Glutamatergic neuron (in vitro differentiated cells): Measurements from ENCODE around the gene MLC1. TPM values are rescaled to one million over a fixed set of nuclear protein-coding genes. Genes with fewer than 3 reads are reported as not detected.

Experiments used
- DNase-seq: peaks from one replicate; pipeline ENCODE4 v3.0.0; 2022
- H3K27ac Mint-ChIP-seq: one replicate; pipeline ENCODE4 v1.8.0; 2020; ENCODE audit warnings: mild to moderate bottlenecking, mixed read lengths, inconsistent platforms; ENCODE audit not compliant: unreplicated experiment
- H3K27me3 Mint-ChIP-seq: one replicate; pipeline ENCODE4 v1.8.0; 2020; ENCODE audit warnings: mild to moderate bottlenecking, moderate library complexity, mixed read lengths, inconsistent platforms; ENCODE audit not compliant: unreplicated experiment
- H3K36me3 Mint-ChIP-seq: one replicate; pipeline ENCODE4 v1.8.0; 2020; ENCODE audit warnings: mild to moderate bottlenecking, mixed read lengths, inconsistent platforms; ENCODE audit not compliant: unreplicated experiment
- H3K4me1 Mint-ChIP-seq: one replicate; pipeline ENCODE4 v1.8.0; 2020; ENCODE audit warnings: mild to moderate bottlenecking, low read depth, mixed read lengths, inconsistent platforms; ENCODE audit not compliant: unreplicated experiment
- H3K4me3 Mint-ChIP-seq: one replicate; pipeline ENCODE4 v1.8.0; 2020; ENCODE audit warnings: mild to moderate bottlenecking, mixed read lengths, inconsistent platforms; ENCODE audit not compliant: unreplicated experiment
- H3K9me3 Mint-ChIP-seq: one replicate; pipeline ENCODE4 v1.8.0; 2020; ENCODE audit warnings: mild to moderate bottlenecking, moderate library complexity, mixed read lengths, inconsistent platforms; ENCODE audit not compliant: unreplicated experiment
- CTCF ChIP-seq: fragments of 200-600 bp; sonication (generic); IDR thresholded peaks from one replicate; pipeline ENCODE4 v1.5.0; 2021; ENCODE audit not compliant: partially characterized antibody, unreplicated experiment
- total RNA-seq: library from RNA; stranded (reverse); fragmentation: NEBNext Ultra II Directional; extraction: Animal tissue kit (Norgen Biotek cat#: 25700); gene quantifications from one replicate; pipeline ENCODE4 v1.2.1, GENCODE V29; 2021; ENCODE audit not compliant: unreplicated experiment

The MLC1 gene
- total RNA-seq, 1 donor from 2014 or later = not detected

- H3K4me3 Mint-ChIP-seq = no peak overlapping the region
- H3K4me1 Mint-ChIP-seq = no peaks in the 10 kb centered on the region
- peaks cover 2% of the 10 kb centered on the region for H3K9me3 Mint-ChIP-seq
- H3K27me3 Mint-ChIP-seq = peaks cover under 1% of the 10 kb centered on the region
- no peak for DNase-seq
- no peak for TF ChIP-seq CTCF
- no peaks in the 10 kb centered on the region for H3K36me3 Mint-ChIP-seq
- H3K27ac Mint-ChIP-seq = no peak overlapping the region
Observed at GRCh38 chr22:50025993-50026392, 59.2 kb downstream of the MLC1 start.

- Mint-ChIP-seq H3K36me3 (peaks cover 8% of the 10 kb centered on the region), H3K27ac (no peak overlapping the region), H3K4me3 (no peak overlapping the region), H3K4me1 (no peaks in the 10 kb centered on the region), H3K27me3 (peaks cover 2% of the 10 kb centered on the region), H3K9me3 (peaks cover 6% of the 10 kb centered on the region)
- no peak for DNase-seq
- TF ChIP-seq CTCF = no peak
Observed at GRCh38 chr22:50022171-50022819, 62.9 kb downstream of the MLC1 start.

GRCh38 chr22:50020606-50021005 lies 64.6 kb downstream of the MLC1 start:
- Mint-ChIP-seq H3K4me1 (no peaks in the 10 kb centered on the region), H3K9me3 (peaks cover 4% of the 10 kb centered on the region), H3K27ac (no peak overlapping the region), H3K4me3 (no peak overlapping the region), H3K27me3 (peaks cover 2% of the 10 kb centered on the region), H3K36me3 (peaks cover 8% of the 10 kb centered on the region)
- TF ChIP-seq CTCF = no peak
- no peak for DNase-seq

GRCh38 chr22:50019316-50019715 lies 65.9 kb downstream of the MLC1 start:
- H3K36me3 Mint-ChIP-seq = peaks cover 8% of the 10 kb centered on the region
- H3K4me1 Mint-ChIP-seq = no peaks in the 10 kb centered on the region
- H3K27ac Mint-ChIP-seq = no peak overlapping the region
- H3K9me3 Mint-ChIP-seq = peaks cover 4% of the 10 kb centered on the region
- TF ChIP-seq CTCF = no peak
- DNase-seq = no peak
- H3K27me3 Mint-ChIP-seq = peaks cover 2% of the 10 kb centered on the region
- H3K4me3 Mint-ChIP-seq = no peak overlapping the region

GRCh38 chr22:50018608-50019285 lies 66.5 kb downstream of the MLC1 start:
- no peak overlapping the region for H3K27ac Mint-ChIP-seq
- no peak for DNase-seq
- no peaks in the 10 kb centered on the region for H3K4me1 Mint-ChIP-seq
- peaks cover 4% of the 10 kb centered on the region for H3K9me3 Mint-ChIP-seq
- no peak overlapping the region for H3K4me3 Mint-ChIP-seq
- H3K36me3 Mint-ChIP-seq = peaks cover 8% of the 10 kb centered on the region
- no peak for TF ChIP-seq CTCF
- peaks cover 2% of the 10 kb centered on the region for H3K27me3 Mint-ChIP-seq
